Activated naive CD8-positive, alpha-beta T cell treated with anti-CD3 and anti-CD28 coated beads for 36 hours (primary cell): ENCODE results near the gene KAZN. TPM values are rescaled to one million over a fixed set of nuclear protein-coding genes. Genes with fewer than 3 reads are reported as not detected.
"Not testable (repeated sequence)": the region's sequence is repeated elsewhere in the genome, so short reads cannot be mapped to it uniquely, and the experiment has no call there.

Experiments
- DNase-seq: peaks from one replicate; pipeline ENCODE4 v3.0.0; 2021
- H3K27ac Mint-ChIP-seq: one replicate; pipeline ENCODE4 v1.8.0; 2022; ENCODE audit warnings: mild to moderate bottlenecking, moderate library complexity, mixed read lengths
- H3K27me3 Mint-ChIP-seq: one replicate; pipeline ENCODE4 v1.8.0; 2022; ENCODE audit warnings: mild to moderate bottlenecking, mixed read lengths
- H3K36me3 Mint-ChIP-seq: one replicate; pipeline ENCODE4 v1.8.0; 2021; ENCODE audit warnings: mild to moderate bottlenecking, mixed read lengths
- H3K4me1 Mint-ChIP-seq: one replicate; pipeline ENCODE4 v1.8.0; 2021; ENCODE audit warnings: mixed read lengths
- H3K4me3 Mint-ChIP-seq: one replicate; pipeline ENCODE4 v1.8.0; 2022; ENCODE audit warnings: mild to moderate bottlenecking, moderate library complexity, mixed read lengths
- H3K9me3 Mint-ChIP-seq: one replicate; pipeline ENCODE4 v1.8.0; 2022; ENCODE audit warnings: mixed read lengths
- total RNA-seq, 2 experiments: library from RNA; stranded (reverse); gene quantifications; one replicate each; pipeline ENCODE4 v1.2.3, GENCODE V29; 2021

Gene KAZN
- total RNA-seq, 2 experiments from 2014 or later: 0.74 to 1.5 TPM

DNA sequence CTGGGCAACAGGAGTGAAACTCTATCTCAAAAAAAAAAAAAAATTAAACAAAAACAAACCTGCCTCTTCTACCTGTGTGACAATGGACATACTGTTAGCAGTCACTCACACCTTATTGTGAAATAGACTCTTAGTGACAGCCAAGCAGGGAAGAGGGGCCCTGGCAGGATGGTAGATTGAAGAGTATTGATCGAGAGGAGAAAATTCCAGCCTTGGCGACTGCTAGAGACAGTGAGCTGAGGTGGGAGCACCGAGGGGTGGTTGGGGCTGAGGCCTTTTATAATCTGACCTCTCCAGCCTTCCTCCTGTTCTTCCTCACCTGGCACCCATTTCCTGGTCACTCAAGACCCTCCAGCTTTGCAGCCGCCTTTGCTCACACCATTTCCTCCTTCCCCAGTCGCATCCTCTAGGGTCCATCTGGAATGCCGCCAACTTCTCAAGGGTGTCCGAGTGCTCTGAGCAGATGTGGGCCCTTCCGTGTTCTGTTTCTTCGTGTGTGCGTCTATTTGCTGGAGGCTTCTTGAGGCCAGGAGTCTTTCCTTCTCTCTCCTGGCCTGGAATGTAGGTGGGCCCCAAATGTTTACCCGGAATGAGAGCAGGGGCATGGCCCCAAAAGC lies 358.2 kb downstream of the KAZN start:
- no peaks in the 10 kb centered on the region for H3K4me1 Mint-ChIP-seq

DNA sequence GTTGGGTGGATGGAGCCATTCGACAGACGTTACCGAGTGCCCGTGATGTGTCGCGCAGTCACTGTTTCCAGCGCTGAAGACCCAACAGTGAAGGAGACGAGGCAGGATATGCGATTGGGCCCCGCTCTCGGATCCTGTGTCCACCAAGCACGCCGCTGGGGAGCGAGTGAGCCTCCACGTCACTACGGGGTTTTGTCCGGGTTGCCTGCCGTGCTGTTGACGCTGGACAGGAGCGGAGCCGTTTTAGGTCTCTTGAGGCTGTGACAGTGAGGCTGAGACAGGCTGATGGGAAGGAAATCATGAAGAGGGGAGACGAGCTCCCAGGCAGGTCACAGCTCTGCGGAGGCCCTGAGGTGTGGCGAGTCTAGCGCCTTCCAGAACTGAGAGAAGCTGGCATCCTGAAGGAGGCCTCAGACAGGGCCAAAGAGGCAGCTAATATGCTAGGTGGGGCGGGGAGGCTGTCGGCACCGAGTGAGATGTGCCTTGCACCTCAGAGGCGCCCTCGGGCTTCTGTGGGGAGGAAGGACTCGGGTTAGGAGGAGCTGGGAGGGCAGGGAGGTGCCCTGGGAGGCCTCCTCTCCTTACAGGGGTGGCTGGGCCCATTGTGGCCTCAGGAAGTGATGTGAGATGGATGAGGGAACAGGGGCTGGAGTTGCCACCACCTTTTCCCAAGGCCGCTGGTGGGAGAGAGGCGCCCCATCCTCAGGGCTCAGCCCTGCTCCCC lies 359.1 kb downstream of the KAZN start:
- Mint-ChIP-seq H3K27me3 (no peaks in the 10 kb centered on the region), H3K4me3 (no peak overlapping the region), H3K27ac (no peak overlapping the region), H3K36me3 (no peaks in the 10 kb centered on the region), H3K4me1 (no peaks in the 10 kb centered on the region), H3K9me3 (no peaks in the 10 kb centered on the region)
- DNase-seq: no peak

More for the DNA sequence above, 358.2 kb downstream of the KAZN start:
- Mint-ChIP-seq H3K9me3 (no peaks in the 10 kb centered on the region), H3K4me3 (no peak overlapping the region), H3K27me3 (no peaks in the 10 kb centered on the region), H3K36me3 (no peaks in the 10 kb centered on the region), H3K27ac (no peak overlapping the region)
- no peak for DNase-seq

- H3K27me3 Mint-ChIP-seq: no peaks in the 10 kb centered on the region
- no peaks in the 10 kb centered on the region for H3K4me1 Mint-ChIP-seq
- H3K27ac Mint-ChIP-seq: no peak overlapping the region
- no peak overlapping the region for H3K4me3 Mint-ChIP-seq
- no peaks in the 10 kb centered on the region for H3K36me3 Mint-ChIP-seq
- H3K9me3 Mint-ChIP-seq: no peaks in the 10 kb centered on the region
- no peak for DNase-seq
Measured at GRCh38 chr1:14958249-14959058, 360.0 kb downstream of the KAZN start.

DNA sequence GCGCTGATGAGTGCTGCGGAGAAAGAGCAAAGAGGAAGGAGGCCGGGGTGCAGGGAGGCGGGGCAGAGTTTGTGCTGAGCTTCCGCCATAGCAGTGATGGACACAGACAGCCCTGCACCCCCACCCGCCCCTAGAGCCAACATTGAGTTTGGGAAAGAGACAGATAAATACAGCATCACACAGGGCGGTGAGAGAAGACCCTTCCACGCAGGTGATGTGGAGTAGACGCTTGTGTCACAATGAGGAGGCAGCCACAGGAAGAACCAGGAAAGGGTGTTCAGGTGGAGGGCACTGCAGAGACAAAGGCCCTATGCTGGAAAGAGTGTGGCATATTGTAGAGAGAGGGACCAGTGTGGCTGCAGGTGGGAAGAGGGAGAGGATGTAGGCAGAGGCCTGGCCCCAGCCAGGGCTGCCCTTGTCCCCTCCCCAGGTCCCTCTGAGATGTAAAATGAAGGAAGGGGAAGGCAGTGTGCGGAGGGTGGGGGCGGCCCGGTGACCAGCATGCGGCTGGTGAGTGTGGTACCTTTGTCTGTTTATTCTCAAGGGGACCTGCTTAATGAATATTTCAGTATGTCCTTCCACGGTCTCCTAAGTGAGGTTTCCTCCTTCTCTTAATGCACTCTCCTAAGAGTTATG lies 360.7 kb downstream of the KAZN start:
- H3K36me3 Mint-ChIP-seq: peaks cover 1% of the 10 kb centered on the region
- H3K9me3 Mint-ChIP-seq: no peaks in the 10 kb centered on the region
- H3K27me3 Mint-ChIP-seq: no peaks in the 10 kb centered on the region
- H3K4me1 Mint-ChIP-seq: no peaks in the 10 kb centered on the region
- H3K4me3 Mint-ChIP-seq: no peak overlapping the region
- DNase-seq: no peak
- no peak overlapping the region for H3K27ac Mint-ChIP-seq

DNA sequence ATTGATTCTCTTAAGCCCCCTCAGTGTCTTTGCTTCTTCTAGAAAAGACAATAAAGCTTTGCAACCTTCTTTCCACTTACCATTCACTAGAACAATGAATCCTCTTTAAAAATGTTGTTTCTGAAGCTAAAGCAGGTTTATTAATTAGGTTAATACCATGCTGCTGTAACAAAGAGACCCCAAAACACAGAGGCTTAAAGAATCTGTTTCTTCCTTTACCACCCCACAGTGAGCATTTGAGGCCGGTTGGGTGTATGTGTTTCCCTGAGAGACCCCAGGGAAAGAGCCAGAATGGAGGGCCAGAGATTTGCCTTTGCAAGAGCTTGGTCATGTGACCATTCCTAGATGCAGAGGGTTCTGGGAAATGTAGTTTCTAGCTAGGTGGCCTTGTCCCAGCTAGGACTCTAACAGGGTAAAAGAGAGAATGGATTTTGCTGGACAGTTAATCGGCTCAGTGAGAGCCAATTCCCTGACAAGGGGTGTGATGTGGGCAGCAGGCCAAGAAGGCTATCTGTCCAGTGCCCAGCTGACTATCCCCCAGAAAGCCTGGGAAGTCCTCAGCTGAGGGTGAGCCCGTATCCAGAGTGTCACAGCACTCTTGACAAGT lies 363.3 kb downstream of the KAZN start:
- Mint-ChIP-seq H3K4me1 (no peaks in the 10 kb centered on the region), H3K27me3 (no peaks in the 10 kb centered on the region), H3K27ac (no peak overlapping the region), H3K9me3 (no peaks in the 10 kb centered on the region), H3K4me3 (no peak overlapping the region), H3K36me3 (peaks cover 1% of the 10 kb centered on the region)
- no peak for DNase-seq

- peaks cover 1% of the 10 kb centered on the region for H3K36me3 Mint-ChIP-seq
- DNase-seq: no peak
- no peaks in the 10 kb centered on the region for H3K9me3 Mint-ChIP-seq
- H3K27me3 Mint-ChIP-seq: no peaks in the 10 kb centered on the region
- no peaks in the 10 kb centered on the region for H3K4me1 Mint-ChIP-seq
- H3K4me3 Mint-ChIP-seq: no peak overlapping the region
- no peak overlapping the region for H3K27ac Mint-ChIP-seq
Measured at GRCh38 chr1:14962407-14962806, 363.9 kb downstream of the KAZN start.

DNA sequence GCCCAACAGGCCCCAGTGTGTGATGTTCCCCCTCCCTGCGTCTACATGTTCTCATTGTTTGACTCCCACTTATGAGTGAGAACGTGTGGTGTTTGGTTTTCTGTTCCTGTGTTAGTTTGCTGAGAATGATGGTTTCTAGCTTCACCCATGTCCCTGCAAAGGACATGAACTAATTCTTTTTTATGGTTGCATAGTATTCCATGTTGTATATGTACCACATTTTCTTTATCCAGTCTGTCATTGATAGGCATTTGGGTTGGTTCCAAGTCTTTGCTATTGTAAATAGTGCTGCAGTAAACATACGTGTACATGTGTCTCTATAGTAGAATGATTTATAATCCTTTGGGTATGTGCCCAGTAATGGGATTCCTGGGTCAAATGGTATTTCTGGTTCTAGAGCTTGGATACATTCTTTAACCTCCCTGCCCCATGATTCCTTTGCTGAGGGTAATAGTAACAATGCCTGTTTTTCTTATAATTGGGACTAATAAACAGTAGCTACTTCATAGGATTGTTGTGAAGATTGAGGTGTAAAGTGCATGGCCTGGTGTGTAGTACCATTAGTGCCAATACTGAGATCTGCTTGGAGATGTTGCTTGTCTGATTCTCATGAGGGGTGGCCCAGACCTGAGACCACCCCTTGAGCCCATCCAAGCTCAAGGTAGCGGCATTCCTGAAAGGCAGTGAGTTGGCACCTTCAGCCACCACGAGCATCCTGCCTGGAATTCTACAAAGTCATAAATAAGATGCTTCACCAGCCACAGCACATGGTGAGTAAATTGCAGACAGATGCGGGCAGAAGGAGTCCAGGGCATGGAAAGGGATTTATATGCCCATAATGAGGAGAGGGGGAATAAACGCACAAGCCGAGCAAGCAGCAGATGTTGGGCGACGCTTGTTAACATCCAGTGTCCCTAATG lies 365.6 kb downstream of the KAZN start:
- not testable (repeated sequence) for H3K27me3 Mint-ChIP-seq, H3K4me1 Mint-ChIP-seq, H3K36me3 Mint-ChIP-seq, H3K9me3 Mint-ChIP-seq, H3K27ac Mint-ChIP-seq, H3K4me3 Mint-ChIP-seq, DNase-seq

DNA sequence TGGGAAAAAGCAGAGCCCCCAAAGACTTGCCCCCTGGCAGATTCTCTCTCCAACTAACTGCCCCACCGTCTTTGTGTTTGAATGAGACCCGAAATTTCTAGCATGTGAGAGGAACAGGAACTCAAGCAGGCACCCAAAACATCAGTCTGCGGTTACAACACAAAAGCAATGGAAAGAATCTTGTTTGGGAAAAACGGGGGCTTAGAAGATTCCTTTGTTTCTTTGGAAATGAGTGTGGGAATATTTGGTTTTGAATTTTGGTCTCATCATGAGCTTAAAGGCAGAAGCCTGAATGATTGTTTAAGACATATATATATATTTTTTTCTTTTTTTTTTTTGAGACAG lies 366.2 kb downstream of the KAZN start:
- no peak for DNase-seq
- Mint-ChIP-seq H3K27me3 (no peaks in the 10 kb centered on the region), H3K4me3 (no peak overlapping the region)

GRCh38 chr1:14968251-14968851 lies 369.9 kb downstream of the KAZN start:
- Mint-ChIP-seq H3K9me3 (no peaks in the 10 kb centered on the region), H3K27me3 (peaks cover 3% of the 10 kb centered on the region), H3K36me3 (peaks cover 1% of the 10 kb centered on the region), H3K27ac (no peak overlapping the region), H3K4me3 (no peak overlapping the region), H3K4me1 (peaks cover 12% of the 10 kb centered on the region)
- DNase-seq: no peak

More for the DNA sequence above, 366.2 kb downstream of the KAZN start:
- Mint-ChIP-seq H3K36me3 (peaks cover 1% of the 10 kb centered on the region), H3K9me3 (no peaks in the 10 kb centered on the region), H3K4me1 (peaks cover 8% of the 10 kb centered on the region), H3K27ac (no peak overlapping the region)

GRCh38 chr1:14969006-14969405 lies 370.5 kb downstream of the KAZN start:
- Mint-ChIP-seq H3K27ac (peak overlapping the region; percentile 30), H3K27me3 (peaks cover 3% of the 10 kb centered on the region), H3K36me3 (no peaks in the 10 kb centered on the region), H3K4me1 (peaks cover 12% of the 10 kb centered on the region), H3K9me3 (peaks cover 3% of the 10 kb centered on the region), H3K4me3 (no peak overlapping the region)
- DNase-seq: peak; percentile 42

DNA sequence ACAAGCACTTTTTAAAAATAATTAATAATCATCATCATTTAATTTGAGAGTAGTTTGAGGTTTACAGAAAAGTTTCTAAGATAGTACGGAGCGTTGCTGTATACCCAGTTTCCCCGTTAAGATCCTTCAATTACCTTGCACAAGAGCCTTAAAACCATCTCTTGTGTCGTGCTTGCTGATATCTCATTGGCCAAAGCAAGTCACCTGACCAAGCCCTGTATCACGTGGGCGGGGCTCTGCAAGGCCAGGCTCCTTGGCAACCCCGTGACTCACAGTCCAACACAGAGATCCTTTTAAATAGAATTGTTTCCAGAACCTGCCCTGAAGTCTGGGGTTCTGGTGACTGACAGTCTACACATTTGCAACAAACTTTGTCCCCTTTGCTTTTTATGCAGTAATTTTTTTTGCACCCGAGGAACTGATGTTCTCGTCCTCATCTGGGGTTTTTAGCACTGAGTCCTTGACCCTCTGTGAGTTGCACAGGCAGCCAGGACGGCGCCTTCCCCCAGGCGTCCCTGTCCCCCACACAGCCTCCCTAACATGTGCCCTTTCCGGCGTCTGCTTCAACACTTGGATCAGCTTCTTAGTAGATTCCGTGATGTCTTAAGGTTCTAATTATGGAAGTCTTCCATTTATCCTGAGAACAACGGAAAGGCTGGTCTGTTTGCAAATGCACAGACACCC lies 371.8 kb downstream of the KAZN start:
- peak; percentile 42 for DNase-seq

DNA sequence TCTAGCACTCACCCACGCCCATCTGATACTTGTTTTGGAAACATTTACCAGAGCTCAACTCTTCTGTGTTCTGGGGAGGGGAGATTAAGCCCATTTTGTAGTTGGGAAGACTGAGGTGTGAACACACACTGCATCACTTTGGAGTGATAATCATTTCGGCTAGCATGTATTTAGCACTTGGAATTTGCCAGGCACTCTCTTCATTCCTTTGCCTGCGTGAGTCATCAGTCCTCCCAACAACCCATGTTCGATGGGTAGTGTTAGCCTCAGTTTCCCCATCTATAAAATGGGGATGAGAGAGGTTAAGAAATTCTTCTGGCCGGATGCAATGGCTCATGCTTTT lies 372.3 kb downstream of the KAZN start:
- Mint-ChIP-seq H3K4me3 (no peak overlapping the region), H3K27me3 (peaks cover 3% of the 10 kb centered on the region), H3K27ac (no peak overlapping the region), H3K36me3 (no peaks in the 10 kb centered on the region), H3K4me1 (peaks cover 12% of the 10 kb centered on the region), H3K9me3 (peaks cover 6% of the 10 kb centered on the region)
- no peak for DNase-seq

More for the DNA sequence above, 371.8 kb downstream of the KAZN start:
- H3K27ac Mint-ChIP-seq: no peak overlapping the region
- H3K27me3 Mint-ChIP-seq: peaks cover 3% of the 10 kb centered on the region
- H3K4me3 Mint-ChIP-seq: no peak overlapping the region
- H3K9me3 Mint-ChIP-seq: peaks cover 6% of the 10 kb centered on the region
- H3K36me3 Mint-ChIP-seq: no peaks in the 10 kb centered on the region
- H3K4me1 Mint-ChIP-seq: peaks cover 12% of the 10 kb centered on the region

DNA sequence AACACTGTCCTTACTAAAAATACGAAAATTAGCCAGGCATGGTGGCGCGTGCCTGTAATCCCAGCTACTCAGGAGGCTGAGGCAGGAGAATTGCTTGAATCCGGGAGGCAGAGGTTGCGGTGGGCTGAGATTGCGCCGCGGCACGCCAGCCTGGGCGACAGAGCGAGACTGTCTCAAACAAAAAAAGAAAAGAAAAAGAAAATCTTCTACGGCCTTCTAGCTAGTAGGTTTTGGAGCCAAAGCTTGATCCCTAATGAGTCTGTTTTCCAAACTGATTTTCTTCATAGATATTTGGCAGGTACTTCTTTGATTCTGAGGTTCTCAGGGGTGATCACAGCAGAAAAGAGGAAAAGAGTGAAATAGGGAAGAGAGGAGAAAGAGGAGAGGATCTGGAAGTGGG lies 372.7 kb downstream of the KAZN start:
- peaks cover 12% of the 10 kb centered on the region for H3K4me1 Mint-ChIP-seq
- H3K27me3 Mint-ChIP-seq: peaks cover 3% of the 10 kb centered on the region
- no peaks in the 10 kb centered on the region for H3K36me3 Mint-ChIP-seq
- no peak overlapping the region for H3K4me3 Mint-ChIP-seq
- no peak overlapping the region for H3K27ac Mint-ChIP-seq
- peaks cover 6% of the 10 kb centered on the region for H3K9me3 Mint-ChIP-seq
- DNase-seq: no peak
